ENCODE data around the gene LHFPL3. TPM values are rescaled to one million over a fixed set of nuclear protein-coding genes. Genes with fewer than 3 reads are reported as not detected.

LHFPL3 gene
- total and polyA plus RNA-seq, 2 experiments from 2014 or later: 0.24 TPM; not detected in 1

GRCh38 chr7:104584620-104585019 lies 256.2 kb downstream of the LHFPL3 start:
- Histone ChIP-seq H3K4me2 (no peak overlapping the region), H3K4me1 (ENCODE audit: insufficient read depth) (no peaks in the 10 kb centered on the region), H3K79me2 (replicated peaks; ENCODE audit: insufficient read depth) (no peaks in the 10 kb centered on the region), H3K27ac (ENCODE audit: low read depth) (no peak overlapping the region), H3K4me3 (no peak overlapping the region), H3K9me2 (ENCODE audit: insufficient read depth) (no peaks in the 10 kb centered on the region), H2AFZ (no peak overlapping the region), H4K20me1 (replicated peaks; ENCODE audit: insufficient read depth) (no peaks in the 10 kb centered on the region), H3F3A (replicated peaks; ENCODE audit: low read depth) (no peaks in the 10 kb centered on the region), H3K27me3 (ENCODE audit: insufficient read depth) (no peaks in the 10 kb centered on the region), H3K36me3 (ENCODE audit: insufficient read depth) (no peaks in the 10 kb centered on the region)
- Mint-ChIP-seq H3K4me3 (no peak overlapping the region), H3K4me1 (no peaks in the 10 kb centered on the region), H3K9me3 (peaks cover 3% of the 10 kb centered on the region; the same call in 2 of the 3 replicates), H3K27ac (no peak overlapping the region; the same call in 1 of the 2 replicates), H3K36me3 (ENCODE audit: low read depth) (no peaks in the 10 kb centered on the region), H3K27me3 (ENCODE audit: insufficient read depth, low read depth, poor library complexity) (no peaks in the 10 kb centered on the region)
- TF ChIP-seq EZH2phosphoT487 (IDR thresholded peaks at IDR 0.05; ENCODE audit: unreplicated experiment) (no peak), EZH2 (IDR thresholded peaks at IDR 0.05; ENCODE audit: low read depth, unreplicated experiment) (no peak), ZNF462 (CRISPR knock-in tag; IDR thresholded peaks at IDR 0.05) (no peak), CTCF (conservative IDR thresholded peaks at IDR 0.05; ENCODE audit: low read depth in 2 of 2) (no peak), REST (IDR thresholded peaks at IDR 0.05; ENCODE audit: unreplicated experiment) (no peak), ZNF331 (CRISPR knock-in tag; IDR thresholded peaks at IDR 0.05; ENCODE audit: low read depth) (no peak), STAT1 (IDR thresholded peaks at IDR 0.05; ENCODE audit: unreplicated experiment) (no peak), POLR2AphosphoS5 (IDR thresholded peaks at IDR 0.05; ENCODE audit: low read depth) (no peak), ZNF114 (CRISPR knock-in tag; IDR thresholded peaks at IDR 0.05) (no peak), NANOG (IDR thresholded peaks at IDR 0.05; ENCODE audit: borderline replicate concordance) (no peak), CREB1 (CRISPR knock-in tag; IDR thresholded peaks at IDR 0.05; ENCODE audit: low read depth) (no peak), JUNB (IDR thresholded peaks at IDR 0.05; ENCODE audit: unreplicated experiment) (no peak)
- TF ChIP-seq, protein P1, sequence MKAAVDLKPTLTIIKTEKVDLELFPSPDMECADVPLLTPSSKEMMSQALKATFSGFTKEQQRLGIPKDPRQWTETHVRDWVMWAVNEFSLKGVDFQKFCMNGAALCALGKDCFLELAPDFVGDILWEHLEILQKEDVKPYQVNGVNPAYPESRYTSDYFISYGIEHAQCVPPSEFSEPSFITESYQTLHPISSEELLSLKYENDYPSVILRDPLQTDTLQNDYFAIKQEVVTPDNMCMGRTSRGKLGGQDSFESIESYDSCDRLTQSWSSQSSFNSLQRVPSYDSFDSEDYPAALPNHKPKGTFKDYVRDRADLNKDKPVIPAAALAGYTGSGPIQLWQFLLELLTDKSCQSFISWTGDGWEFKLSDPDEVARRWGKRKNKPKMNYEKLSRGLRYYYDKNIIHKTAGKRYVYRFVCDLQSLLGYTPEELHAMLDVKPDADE (IDR thresholded peaks at IDR 0.05): no peak
- no peak for ATAC-seq
- no peak for DNase-seq (ENCODE audit: low spot score)
